Gastrocnemius medialis (tissue), 4 donors: ENCODE data around the gene THEM4. TPM values are rescaled to one million over a fixed set of nuclear protein-coding genes. Genes with fewer than 3 reads are reported as not detected.

Experiments used
- ATAC-seq, 2 donors: fragments of 150-250 bp; one replicate each; pipeline ENCODE4 v1.9.1; 2016
- DNase-seq, 2 donors: peaks; one replicate each; pipeline ENCODE4 v3.0.0-alpha.2; 2019
- H3K27ac ChIP-seq, 4 donors: fragments of 200-600 bp; sonication (generic); 1 replicate in 1 of 4; 2 replicates in 3 of 4; pipeline ENCODE4 v1.5.1; 2016 to 2018; ENCODE audit warnings: mild to moderate bottlenecking in 2 of 4, moderate library complexity in 1 of 4
- H3K27me3 ChIP-seq, 3 donors: fragments of 200-600 bp; sonication (generic) in 2 of 3; 1 replicate in 1 of 3; 2 replicates in 2 of 3; pipeline versions ENCODE4 v1.5.1 to v1.6.0; 2016 to 2019; ENCODE audit warnings: mild to moderate bottlenecking in 1 of 3, moderate library complexity in 1 of 3
- H3K36me3 ChIP-seq, 2 donors: fragments of 200-600 bp; sonication (generic) in 1 of 2; one replicate each; pipeline ENCODE4 v1.5.1; 2017 to 2018
- H3K4me1 ChIP-seq, 2 donors: fragments of 200-600 bp; sonication (generic) in 1 of 2; one replicate each; pipeline ENCODE4 v1.5.1; 2016 to 2017; ENCODE audit warnings: mild to moderate bottlenecking in 2 of 2
- H3K4me3 ChIP-seq, 4 donors: fragments of 200-600 bp; sonication (generic) in 3 of 4; 1 replicate in 1 of 4; 2 replicates in 3 of 4; pipeline ENCODE4 v1.5.1; 2016 to 2019; ENCODE audit warnings: mild to moderate bottlenecking in 2 of 4
- H3K9me3 ChIP-seq, 3 donors: fragments of 200-600 bp; sonication (generic) in 2 of 3; 1 replicate in 1 of 3; 2 replicates in 2 of 3; pipeline ENCODE4 v1.5.1; 2016 to 2019
- POLR2A ChIP-seq, 2 donors: fragments of 450-650 bp; IDR thresholded peaks; one replicate each; pipeline ENCODE4 v1.6.1; 2017; ENCODE audit warnings: antibody characterized with exemption in 2 of 2, mild to moderate bottlenecking in 2 of 2, moderate library complexity in 2 of 2
- in situ Hi-C, 4 donors: fragments of 200-750 bp; cut with MboI; loops; one replicate each; pipeline versions ENCODE4 v1.15.0 to v1.8.0; 2017; ENCODE audit warnings: low sequenced_read_pairs in 4 of 4
- intact Hi-C: fragments of 100-400 bp; cut with DNase I; formaldehyde crosslinking; loops from one replicate; pipeline ENCODE4 v1.15.1; 2023; ENCODE audit warnings: low total_unique reads
- total RNA-seq, 4 donors: library from RNA; depleted of rRNA; stranded (reverse); fragments of >200 nt; gene quantifications; one replicate each; pipeline versions ENCODE4 v1.1.0 to v1.2.3, GENCODE V29; 2016
- TF ChIP-seq, protein P1 (sequence below), 5 experiments: fragments of 450-650 bp in 3 of 5; fragments of 200-600 bp in 2 of 5; sonication (generic) in 2 of 5; IDR thresholded peaks in 4 of 5; conservative IDR thresholded peaks in 1 of 5; 1 replicate in 4 of 5; 2 replicates in 1 of 5; pipeline ENCODE4 v1.5.1; 2016 to 2019; ENCODE audit warnings: antibody characterized with exemption in 5 of 5, mild to moderate bottlenecking in 3 of 5, moderate library complexity in 3 of 5

Gene THEM4
- total RNA-seq, 4 donors from 2014 or later: 7.7 to 21.8 (median 9.6) TPM

DNA sequence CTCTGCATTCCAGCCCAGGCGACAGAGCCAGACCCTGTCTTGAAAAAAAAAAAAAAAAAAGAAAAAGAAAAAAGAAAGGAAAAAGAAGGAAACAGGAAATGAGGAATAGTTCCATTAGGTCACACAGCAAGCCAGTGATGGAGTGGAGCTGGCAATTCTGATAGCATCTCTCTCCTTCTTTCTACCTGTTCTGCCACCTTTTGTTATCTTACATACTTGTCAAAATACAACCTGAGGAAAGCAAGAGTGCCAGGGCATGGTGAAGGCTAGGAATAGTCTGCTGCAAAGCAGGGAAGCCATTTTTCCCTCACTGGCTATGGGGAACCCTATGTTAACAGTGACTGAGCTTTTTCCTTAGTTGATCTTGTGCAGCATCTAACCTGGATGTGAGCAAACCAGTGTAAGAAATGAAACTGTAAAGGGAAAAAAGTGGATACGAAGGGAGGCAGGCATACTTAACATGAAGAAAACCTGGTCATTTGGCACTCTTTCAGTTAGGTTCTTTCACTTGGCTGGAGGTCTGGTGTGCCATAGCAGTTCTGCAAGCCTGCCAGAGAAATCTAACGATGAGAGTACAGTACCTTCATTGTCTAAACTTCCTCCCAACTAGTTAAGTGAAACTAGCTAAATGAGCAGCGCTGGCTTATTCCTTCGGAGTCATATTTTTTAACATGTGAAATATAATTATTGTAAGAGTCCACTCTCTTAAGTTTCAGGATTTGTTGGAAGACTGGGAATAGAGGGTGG is 37.9 kb downstream of the THEM4 start:
- TF ChIP-seq, protein P1, sequence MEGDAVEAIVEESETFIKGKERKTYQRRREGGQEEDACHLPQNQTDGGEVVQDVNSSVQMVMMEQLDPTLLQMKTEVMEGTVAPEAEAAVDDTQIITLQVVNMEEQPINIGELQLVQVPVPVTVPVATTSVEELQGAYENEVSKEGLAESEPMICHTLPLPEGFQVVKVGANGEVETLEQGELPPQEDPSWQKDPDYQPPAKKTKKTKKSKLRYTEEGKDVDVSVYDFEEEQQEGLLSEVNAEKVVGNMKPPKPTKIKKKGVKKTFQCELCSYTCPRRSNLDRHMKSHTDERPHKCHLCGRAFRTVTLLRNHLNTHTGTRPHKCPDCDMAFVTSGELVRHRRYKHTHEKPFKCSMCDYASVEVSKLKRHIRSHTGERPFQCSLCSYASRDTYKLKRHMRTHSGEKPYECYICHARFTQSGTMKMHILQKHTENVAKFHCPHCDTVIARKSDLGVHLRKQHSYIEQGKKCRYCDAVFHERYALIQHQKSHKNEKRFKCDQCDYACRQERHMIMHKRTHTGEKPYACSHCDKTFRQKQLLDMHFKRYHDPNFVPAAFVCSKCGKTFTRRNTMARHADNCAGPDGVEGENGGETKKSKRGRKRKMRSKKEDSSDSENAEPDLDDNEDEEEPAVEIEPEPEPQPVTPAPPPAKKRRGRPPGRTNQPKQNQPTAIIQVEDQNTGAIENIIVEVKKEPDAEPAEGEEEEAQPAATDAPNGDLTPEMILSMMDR (IDR thresholded peaks at IDR 0.05 in 4 of 5, conservative IDR thresholded peaks at IDR 0.05 in 1 of 5): no peak
- TF ChIP-seq POLR2A (IDR thresholded peaks at IDR 0.05): no peak
- Histone ChIP-seq H3K36me3 (peaks cover 0 to 14% of the 10 kb centered on the region in 2 donors), H3K27ac (no peak overlapping the region), H3K4me3 (no peak overlapping the region), H3K4me1 (no peaks in the 10 kb centered on the region), H3K27me3 (no peaks in the 10 kb centered on the region), H3K9me3 (no peaks in the 10 kb centered on the region)
- in situ Hi-C loops (no loop called here), intact Hi-C loops (no loop called here)
- no peak for DNase-seq
- no peak for ATAC-seq

DNA sequence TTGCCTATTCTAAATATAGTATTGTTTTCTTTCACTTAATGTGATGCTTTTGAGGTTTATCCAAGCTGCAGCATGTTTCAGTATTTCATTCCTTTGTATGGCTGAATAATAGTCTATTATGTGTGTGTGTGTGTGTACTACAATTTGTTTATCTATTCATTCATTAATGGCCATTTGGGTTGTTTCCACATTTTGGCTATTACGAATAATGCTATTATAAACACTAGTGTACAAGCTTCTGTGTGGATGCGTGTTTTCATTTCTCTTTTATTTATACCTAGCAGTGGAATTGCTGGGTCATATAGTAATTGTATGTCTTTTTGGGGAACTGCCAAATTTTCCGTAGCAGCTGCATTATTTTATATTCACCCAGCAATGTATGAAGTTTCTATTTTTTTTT is 40.8 kb downstream of the THEM4 start:
- Histone ChIP-seq H3K4me1 (no peaks in the 10 kb centered on the region), H3K9me3 (no peaks in the 10 kb centered on the region), H3K36me3 (peaks cover 0 to 4% of the 10 kb centered on the region in 2 donors), H3K27me3 (no peaks in the 10 kb centered on the region), H3K4me3 (no peak overlapping the region), H3K27ac (no peak overlapping the region)
- intact Hi-C loops: no loop called here
- in situ Hi-C loops: no loop called here
- DNase-seq: no peak
- ATAC-seq: no peak
- no peak for TF ChIP-seq POLR2A (IDR thresholded peaks at IDR 0.05)
- TF ChIP-seq, protein P1 (IDR thresholded peaks at IDR 0.05 in 4 of 5, conservative IDR thresholded peaks at IDR 0.05 in 1 of 5): no peak

DNA sequence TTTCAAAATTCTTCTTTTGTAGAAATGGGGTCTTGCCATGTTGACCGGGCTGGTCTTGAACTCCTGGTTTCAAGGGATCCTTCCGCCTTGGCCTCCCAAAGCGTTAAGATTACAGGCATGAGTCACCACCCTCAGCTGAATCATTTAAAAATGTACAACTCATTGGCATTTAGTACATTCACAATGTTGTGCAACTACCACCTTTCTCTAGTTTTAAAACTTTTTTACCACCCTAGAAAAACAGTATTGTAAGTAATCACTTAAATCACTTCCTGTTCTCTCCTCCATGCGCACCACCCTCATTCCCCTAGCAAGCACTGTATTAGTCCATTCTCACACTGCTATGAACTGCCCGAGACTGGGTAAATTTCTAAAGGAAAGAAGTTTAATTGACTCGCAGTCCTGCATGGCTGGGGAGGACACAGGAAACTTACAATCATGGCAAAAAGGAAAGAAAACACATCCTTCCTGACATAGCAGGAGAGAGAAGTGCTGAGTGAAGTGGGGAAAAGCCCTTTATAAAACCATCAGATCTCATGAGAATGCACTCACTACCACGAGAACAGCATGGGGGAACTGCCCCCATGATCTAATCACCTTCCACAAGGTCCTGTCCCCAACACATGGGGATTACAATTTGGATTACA is 41.4 kb downstream of the THEM4 start:
- Histone ChIP-seq H3K27ac (no peak overlapping the region), H3K4me3 (no peak overlapping the region), H3K4me1 (no peaks in the 10 kb centered on the region), H3K9me3 (no peaks in the 10 kb centered on the region), H3K36me3 (no peaks in the 10 kb centered on the region), H3K27me3 (no peaks in the 10 kb centered on the region)
- DNase-seq (no peak), ATAC-seq (no peak)
- TF ChIP-seq, protein P1 (IDR thresholded peaks at IDR 0.05 in 4 of 5, conservative IDR thresholded peaks at IDR 0.05 in 1 of 5): no peak
- no peak for TF ChIP-seq POLR2A (IDR thresholded peaks at IDR 0.05)
- in situ Hi-C loops (no loop called here), intact Hi-C loops (no loop called here)

DNA sequence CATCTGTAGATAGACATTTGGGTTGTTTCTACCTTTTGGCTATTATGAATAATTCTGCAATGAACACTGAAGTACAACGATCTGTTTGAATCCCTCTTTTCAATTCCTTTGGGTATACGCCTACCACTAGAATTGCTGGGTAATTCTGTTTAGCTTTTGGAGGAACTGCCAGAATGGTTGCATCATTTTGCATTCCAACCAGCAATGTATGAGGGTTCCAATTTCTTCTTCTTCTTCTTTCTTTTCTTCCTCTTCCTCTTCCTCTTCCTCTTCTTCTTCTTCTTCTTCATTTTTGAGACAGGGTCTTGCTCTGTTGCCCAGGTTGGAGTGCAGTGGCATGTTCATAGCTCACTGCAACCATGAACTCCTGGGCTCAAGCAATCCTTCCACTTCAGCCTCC is 42.0 kb downstream of the THEM4 start:
- Histone ChIP-seq H3K9me3 (no peaks in the 10 kb centered on the region), H3K4me3 (no peak overlapping the region), H3K36me3 (no peaks in the 10 kb centered on the region), H3K4me1 (no peaks in the 10 kb centered on the region), H3K27ac (no peak overlapping the region), H3K27me3 (no peaks in the 10 kb centered on the region)
- no peak for ATAC-seq
- no peak for DNase-seq
- intact Hi-C loops (no loop called here), in situ Hi-C loops (no loop called here)
- TF ChIP-seq, protein P1 (IDR thresholded peaks at IDR 0.05 in 4 of 5, conservative IDR thresholded peaks at IDR 0.05 in 1 of 5): no peak
- no peak for TF ChIP-seq POLR2A (IDR thresholded peaks at IDR 0.05)
